Measurements from ENCODE around the gene CXCL11.

Gene CXCL11

DNA sequence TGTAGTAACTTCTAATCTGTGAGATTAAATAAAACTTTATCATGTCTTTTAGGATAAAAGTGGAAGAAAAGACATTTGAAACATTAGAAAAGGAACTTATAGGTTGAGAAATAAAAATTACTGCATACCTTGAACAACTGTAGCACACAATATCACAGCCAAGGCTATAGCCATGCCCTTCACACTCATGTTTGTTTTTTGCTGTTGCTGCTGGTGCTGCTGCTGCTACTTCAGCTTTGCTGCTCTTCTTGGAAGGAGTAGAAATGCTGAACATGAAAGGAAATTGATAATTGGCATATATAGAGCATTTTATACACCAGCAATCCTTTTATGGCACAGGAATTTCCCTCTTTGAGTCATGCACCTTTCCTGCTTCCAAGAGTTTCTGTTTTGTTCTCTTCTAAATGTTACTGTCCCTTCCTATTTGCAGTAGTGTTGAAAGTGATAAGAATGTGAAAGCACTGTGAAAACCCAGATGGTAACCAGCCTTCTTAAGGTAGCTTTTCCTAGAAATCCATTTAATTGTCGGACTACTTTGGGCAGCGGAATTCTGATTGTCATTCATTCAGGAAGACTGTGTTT lies at the start of gene CXCL11:
Gene CXCL11, minus strand, starts transcription at position 272 of the 582 bp plus-strand sequence. Its CDS starts 83 bp downstream, at position 189.
- FAIRE-seq (peak; percentile 67), DNase-seq (ENCODE audit: insufficient read length, low spot score) (no peak)
- TF ChIP-seq, protein P1, sequence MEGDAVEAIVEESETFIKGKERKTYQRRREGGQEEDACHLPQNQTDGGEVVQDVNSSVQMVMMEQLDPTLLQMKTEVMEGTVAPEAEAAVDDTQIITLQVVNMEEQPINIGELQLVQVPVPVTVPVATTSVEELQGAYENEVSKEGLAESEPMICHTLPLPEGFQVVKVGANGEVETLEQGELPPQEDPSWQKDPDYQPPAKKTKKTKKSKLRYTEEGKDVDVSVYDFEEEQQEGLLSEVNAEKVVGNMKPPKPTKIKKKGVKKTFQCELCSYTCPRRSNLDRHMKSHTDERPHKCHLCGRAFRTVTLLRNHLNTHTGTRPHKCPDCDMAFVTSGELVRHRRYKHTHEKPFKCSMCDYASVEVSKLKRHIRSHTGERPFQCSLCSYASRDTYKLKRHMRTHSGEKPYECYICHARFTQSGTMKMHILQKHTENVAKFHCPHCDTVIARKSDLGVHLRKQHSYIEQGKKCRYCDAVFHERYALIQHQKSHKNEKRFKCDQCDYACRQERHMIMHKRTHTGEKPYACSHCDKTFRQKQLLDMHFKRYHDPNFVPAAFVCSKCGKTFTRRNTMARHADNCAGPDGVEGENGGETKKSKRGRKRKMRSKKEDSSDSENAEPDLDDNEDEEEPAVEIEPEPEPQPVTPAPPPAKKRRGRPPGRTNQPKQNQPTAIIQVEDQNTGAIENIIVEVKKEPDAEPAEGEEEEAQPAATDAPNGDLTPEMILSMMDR (IDR thresholded peaks at IDR 0.05; ENCODE audit: insufficient read depth, missing control alignments) = no peak

DNA sequence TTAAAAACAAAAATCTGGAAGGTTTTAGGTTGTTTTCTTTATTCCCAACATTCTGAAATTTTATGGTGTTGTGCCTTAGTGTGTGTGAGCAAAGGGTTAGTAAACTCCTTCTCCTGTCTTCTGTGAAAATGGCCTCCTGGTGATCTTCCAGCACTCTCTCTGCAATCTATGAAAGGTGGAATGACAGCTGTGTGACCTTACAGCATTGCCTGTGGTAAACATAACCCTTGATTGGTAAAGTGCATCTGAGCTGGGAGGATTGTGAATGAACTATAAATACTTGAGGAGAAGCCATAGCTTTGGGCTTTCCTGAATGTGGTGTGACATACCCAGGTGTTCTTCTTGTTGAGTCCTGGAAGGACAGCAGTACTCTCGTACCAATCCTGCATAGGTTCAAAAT lies 48.7 kb upstream of the CXCL11 start:
- no peak for FAIRE-seq
- TF ChIP-seq, protein P1 (IDR thresholded peaks at IDR 0.05; ENCODE audit: insufficient read depth, missing control alignments) = no peak
- DNase-seq (ENCODE audit: insufficient read length, low spot score) = no peak

DNA sequence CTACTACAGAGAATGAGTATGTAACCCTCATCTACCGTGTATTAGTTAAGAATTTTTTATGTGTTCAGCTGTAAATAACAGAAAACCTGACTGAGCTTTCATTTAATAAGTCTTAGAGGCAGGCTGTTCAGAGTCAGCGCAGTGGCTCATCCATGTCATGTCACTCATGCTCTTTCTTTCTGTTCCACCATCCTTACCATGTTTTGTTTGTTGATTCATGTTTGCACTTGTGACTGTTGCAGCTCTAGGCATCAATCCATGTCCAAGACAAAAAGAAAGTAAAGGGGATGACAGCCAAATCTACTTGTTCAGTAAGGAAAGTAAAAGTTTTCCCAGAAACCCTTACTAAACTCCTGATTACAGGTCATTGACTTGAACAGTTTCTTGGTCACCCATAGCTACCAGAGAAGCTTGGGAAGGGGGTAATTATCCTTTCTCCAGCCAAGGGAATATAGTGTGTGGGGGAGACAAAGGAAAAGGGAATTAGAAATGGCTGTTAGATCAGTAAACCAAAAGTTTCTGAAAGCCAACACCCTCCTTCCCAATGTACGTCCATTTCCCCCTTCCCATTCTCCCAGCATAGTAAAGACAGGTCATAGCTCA lies 47.6 kb upstream of the CXCL11 start:
- FAIRE-seq = no peak
- TF ChIP-seq, protein P1 (IDR thresholded peaks at IDR 0.05; ENCODE audit: insufficient read depth, missing control alignments) = no peak
- no peak for DNase-seq (ENCODE audit: insufficient read length, low spot score)

DNA sequence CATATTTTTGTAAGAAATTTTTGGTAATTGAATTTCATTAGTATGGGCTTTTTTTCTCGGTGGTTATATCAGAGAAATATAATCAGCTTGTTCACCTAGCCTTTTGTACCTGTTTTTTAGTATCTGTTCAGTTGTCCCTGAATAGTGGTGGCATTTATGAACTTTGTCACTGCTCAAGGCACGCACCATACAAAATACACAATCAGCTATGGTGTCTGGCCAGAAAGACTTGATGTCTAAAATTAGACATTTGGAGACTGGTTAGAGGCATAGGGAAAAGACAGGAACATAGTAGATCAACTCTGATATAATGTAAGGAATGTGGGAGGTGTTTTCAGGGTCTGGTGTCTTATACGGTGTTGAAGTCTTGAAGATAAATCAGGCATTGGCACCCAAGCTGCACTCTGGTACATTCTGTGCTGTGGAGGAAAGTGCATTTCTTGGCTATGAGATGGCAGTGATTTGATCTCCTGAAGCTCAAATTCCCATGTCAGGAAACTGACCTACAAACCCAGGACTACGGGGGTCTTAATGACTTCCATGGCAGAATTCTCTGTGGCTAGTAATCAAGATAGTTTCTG lies 42.3 kb upstream of the CXCL11 start:
- no peak for FAIRE-seq
- TF ChIP-seq, protein P1 (IDR thresholded peaks at IDR 0.05; ENCODE audit: insufficient read depth, missing control alignments) = no peak
- DNase-seq (ENCODE audit: insufficient read length, low spot score) = no peak

DNA sequence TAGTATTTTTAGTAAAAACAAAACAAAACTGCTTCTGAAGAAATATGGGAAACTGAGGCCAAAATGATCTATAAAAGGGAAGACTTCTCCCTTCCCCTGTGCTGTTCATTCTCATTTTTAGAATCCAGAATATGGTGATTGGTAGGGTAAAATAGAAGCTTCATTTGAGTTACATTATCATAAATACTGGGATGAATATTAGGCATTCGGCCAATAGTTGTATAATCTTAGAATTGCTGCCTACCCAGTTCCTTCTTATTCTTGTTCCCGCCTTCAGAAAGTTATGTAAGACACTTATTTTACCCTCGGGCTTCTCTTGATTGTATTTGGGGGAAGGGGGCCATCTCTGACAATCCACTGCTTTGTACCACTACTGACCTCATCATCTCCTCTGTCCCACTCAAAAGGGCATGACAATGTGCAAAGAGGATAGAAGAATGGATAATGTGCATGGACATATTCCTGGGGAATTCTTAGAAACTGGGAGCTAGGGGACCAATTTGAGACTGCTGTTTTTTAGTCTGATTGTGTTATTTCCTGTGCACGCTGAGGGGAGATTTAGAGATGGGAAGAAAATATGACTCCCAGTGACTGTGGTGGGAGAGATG lies 39.2 kb upstream of the CXCL11 start:
- DNase-seq (ENCODE audit: insufficient read length, low spot score) (no peak), FAIRE-seq (no peak)
- TF ChIP-seq, protein P1 (IDR thresholded peaks at IDR 0.05; ENCODE audit: insufficient read depth, missing control alignments) = no peak

DNA sequence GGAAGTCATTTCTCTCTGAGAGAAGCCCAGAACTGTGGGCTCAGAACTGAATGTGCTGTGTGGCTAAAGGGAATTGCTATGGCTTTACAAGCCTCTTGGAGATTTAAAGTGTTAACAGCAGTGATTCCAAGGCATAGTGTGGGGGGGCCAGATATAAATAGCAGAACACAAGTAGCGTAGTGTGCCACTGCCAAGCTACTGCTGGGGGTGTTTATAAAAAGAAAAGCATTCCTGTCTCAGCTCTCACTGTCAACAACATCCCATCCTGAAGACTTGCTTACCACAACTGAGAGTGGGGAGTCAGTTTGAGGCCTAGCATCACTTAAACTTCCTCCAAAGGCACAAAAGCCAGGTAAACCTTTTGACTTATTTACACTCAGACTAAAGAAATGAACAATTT lies 38.6 kb upstream of the CXCL11 start, which contains the start of gene ART3:
Gene ART3, plus strand, starts transcription at position 242 of the 400 bp plus-strand sequence. CDS start 1,181 bp downstream, outside the sequence.
- FAIRE-seq = no peak
- TF ChIP-seq, protein P1 (IDR thresholded peaks at IDR 0.05; ENCODE audit: insufficient read depth, missing control alignments) = no peak

More for the DNA sequence above, 38.6 kb upstream of the CXCL11 start, which contains the start of gene ART3:
- no peak for DNase-seq (ENCODE audit: insufficient read length, low spot score)
